GM23248 (cell line): ENCODE measurements around the gene OR51I2. TPM values are rescaled to one million over a fixed set of nuclear protein-coding genes. Genes with fewer than 3 reads are reported as not detected.

Source experiments
- DNase-seq: peaks from one replicate; pipeline ENCODE4 v3.0.0-alpha.2; 2015
- H2AFZ ChIP-seq: fragments of 200-600 bp; sonication (generic); 2 replicates; pipeline ENCODE4 v1.6.1; 2016; ENCODE audit warnings: antibody characterized with exemption
- H3F3A ChIP-seq: fragments of 200-600 bp; sonication (generic); 2 replicates; pipeline ENCODE4 v1.6.1; 2016; ENCODE audit warnings: mild to moderate bottlenecking, antibody characterized with exemption, mixed run types; ENCODE audit not compliant: insufficient read depth
- H3K27ac ChIP-seq: fragments of 200-600 bp; sonication (generic); 2 replicates; pipeline ENCODE4 v1.5.1; 2016; ENCODE audit warnings: mild to moderate bottlenecking
- H3K27me3 ChIP-seq: fragments of 200-600 bp; sonication (generic); replicated peaks from 2 replicates; pipeline ENCODE4 v1.6.1; 2016; ENCODE audit warnings: mild to moderate bottlenecking; ENCODE audit not compliant: insufficient read depth
- H3K36me3 ChIP-seq: fragments of 200-600 bp; sonication (generic); 2 replicates; pipeline ENCODE4 v1.6.1; 2016; ENCODE audit warnings: low read depth, mild to moderate bottlenecking
- H3K4me1 ChIP-seq: fragments of 200-600 bp; sonication (generic); 2 replicates; pipeline ENCODE4 v1.6.1; 2016; ENCODE audit warnings: mild to moderate bottlenecking; ENCODE audit not compliant: insufficient read depth
- H3K4me2 ChIP-seq: fragments of 200-600 bp; sonication (generic); one replicate; pipeline ENCODE4 v1.6.1; 2016; ENCODE audit warnings: mild to moderate bottlenecking; ENCODE audit not compliant: unreplicated experiment
- H3K4me3 ChIP-seq: fragments of 200-600 bp; sonication (generic); 2 replicates; pipeline ENCODE4 v1.5.1; 2016; ENCODE audit warnings: mild to moderate bottlenecking
- H3K79me2 ChIP-seq: fragments of 200-600 bp; sonication (generic); 2 replicates; pipeline ENCODE4 v1.6.1; 2016; ENCODE audit warnings: mild to moderate bottlenecking; ENCODE audit not compliant: insufficient read depth
- H3K9ac ChIP-seq: fragments of 200-600 bp; sonication (generic); 2 replicates; pipeline ENCODE4 v1.6.1; 2016; ENCODE audit warnings: mild to moderate bottlenecking
- H3K9me2 ChIP-seq: fragments of 200-600 bp; sonication (generic); 2 replicates; pipeline ENCODE4 v1.6.1; 2016; ENCODE audit warnings: mixed run types, mild to moderate bottlenecking, moderate library complexity; ENCODE audit not compliant: insufficient read depth
- H3K9me3 ChIP-seq: fragments of 200-600 bp; sonication (generic); one replicate; pipeline ENCODE4 v1.6.1; 2017; ENCODE audit warnings: low read depth
- H4K20me1 ChIP-seq: fragments of 200-600 bp; sonication (generic); 2 replicates; pipeline ENCODE4 v1.6.0; 2016; ENCODE audit not compliant: insufficient read depth
- EZH2 ChIP-seq: fragments of 200-600 bp; sonication (generic); IDR thresholded peaks from 2 replicates; pipeline ENCODE4 v1.6.1; 2018; ENCODE audit warnings: antibody characterized with exemption, mild to moderate bottlenecking; ENCODE audit not compliant: insufficient read depth, poor library complexity, severe bottlenecking
- EZH2phosphoT487 ChIP-seq: fragments of 200-600 bp; sonication (generic); IDR thresholded peaks from 2 replicates; pipeline ENCODE4 v1.6.1; 2018; ENCODE audit warnings: antibody characterized with exemption, moderate library complexity, mild to moderate bottlenecking, low read depth; ENCODE audit not compliant: insufficient read depth
- WGBS, 2 experiments: methylation state at CpG; one replicate each; pipeline ENCODE4 v1.1.6; 2015 to 2017; ENCODE audit warnings: low lambda C conversion rate in 2 of 2, low coverage in 1 of 2; ENCODE audit errors: missing lambda C conversion rate in 2 of 2; 5-methylcytosine and 5-hydroxymethylcytosine counted together
- in situ Hi-C: fragments of 300-500 bp; cut with MboI; formaldehyde crosslinking; loops from 2 replicates; pipeline ENCODE4 v1.15.0; 2020
- polyA plus RNA-seq: library from polyadenylated mRNA; unstranded; fragments of >200 nt; fragmentation: Nextera tagmentation; extraction: Ambion mirVana; gene quantifications from 2 replicates; pipeline ENCODE4 v1.2.1, GENCODE V29; 2016
- total RNA-seq: library from RNA; depleted of rRNA; stranded (reverse); fragments of >200 nt; shearing (Covaris generic); gene quantifications from 2 replicates; pipeline ENCODE4 v1.2.3, GENCODE V29; 2014

The OR51I2 gene
- total and polyA plus RNA-seq, 2 experiments from 2014 or later: not detected

DNA sequence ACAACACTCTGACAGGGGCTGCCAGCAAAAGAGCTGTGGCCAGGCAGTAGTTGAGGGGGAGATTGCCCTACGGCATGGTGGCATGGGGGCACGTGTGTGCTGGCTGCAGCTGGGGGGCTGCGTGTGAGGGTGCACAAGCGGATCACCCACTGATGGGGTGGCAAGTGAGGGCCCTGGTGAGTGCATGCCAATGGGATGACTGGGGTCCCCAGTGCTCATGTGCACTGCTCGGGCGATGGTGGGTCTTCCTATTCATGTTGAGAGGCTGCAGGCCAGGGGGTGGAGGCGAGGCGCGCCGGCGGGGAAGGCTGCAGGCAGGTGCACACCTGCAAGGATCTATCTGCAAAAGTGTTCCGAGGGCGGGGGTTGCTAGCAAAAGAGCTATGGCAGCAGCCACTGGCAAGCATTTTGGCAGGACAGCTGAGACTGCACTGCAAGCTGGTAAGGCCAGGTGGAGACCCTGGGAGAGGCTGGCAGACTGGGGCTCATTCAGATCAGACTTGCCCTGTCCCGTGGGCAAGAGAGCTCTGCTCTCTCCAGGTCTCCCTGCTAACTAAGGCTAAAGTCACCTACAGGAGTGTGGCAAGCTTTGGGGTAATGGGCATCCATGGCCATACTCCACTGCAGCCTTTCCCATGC is 12.0 kb downstream of the OR51I2 start:
- H2AFZ ChIP-seq: no peak overlapping the region
- no peaks in the 10 kb centered on the region for H4K20me1 ChIP-seq
- no peak for DNase-seq
- H3K9ac ChIP-seq: no peak overlapping the region
- H3K4me3 ChIP-seq: no peak overlapping the region
- H3K36me3 ChIP-seq: no peaks in the 10 kb centered on the region
- no peaks in the 10 kb centered on the region for H3K9me2 ChIP-seq
- H3K79me2 ChIP-seq: no peaks in the 10 kb centered on the region
- H3K4me1 ChIP-seq: no peaks in the 10 kb centered on the region
- in situ Hi-C loops: no loop called here
- no peaks in the 10 kb centered on the region for H3K9me3 ChIP-seq
- TF ChIP-seq EZH2 (no peak), EZH2phosphoT487 (no peak)
- no peak overlapping the region for H3K4me2 ChIP-seq
- H3K27me3 ChIP-seq: no peaks in the 10 kb centered on the region
- no peaks in the 10 kb centered on the region for H3F3A ChIP-seq
- no peak overlapping the region for H3K27ac ChIP-seq
- 55 to 60% methylated on average over 13 to 14 of the region's 14 CpGs for whole genome bisulfite sequencing, 2 experiments

DNA sequence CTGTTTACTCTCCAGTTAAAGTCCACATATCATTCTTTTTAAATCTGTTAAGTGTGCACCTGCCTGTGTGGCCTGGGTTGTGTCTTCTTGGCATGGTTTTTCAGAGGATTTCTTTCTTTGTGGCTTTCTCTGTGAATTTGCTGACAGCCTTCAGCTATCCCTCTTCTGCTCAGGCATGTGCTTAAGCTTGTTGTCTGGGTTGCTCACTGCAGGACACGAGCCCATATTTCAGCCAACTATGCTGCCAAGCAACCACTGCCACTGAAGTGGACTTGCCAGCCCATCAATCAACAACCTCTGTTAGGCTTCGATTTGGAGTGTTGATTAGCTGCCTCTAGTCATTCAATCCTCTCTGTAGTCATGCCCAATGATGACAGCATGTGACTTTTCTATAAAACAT is 18.4 kb downstream of the OR51I2 start:
- in situ Hi-C loops: no loop called here
- Histone ChIP-seq H3K27me3 (no peaks in the 10 kb centered on the region), H3K36me3 (no peaks in the 10 kb centered on the region), H3K27ac (no peak overlapping the region), H3K79me2 (no peaks in the 10 kb centered on the region), H3K4me1 (no peaks in the 10 kb centered on the region), H4K20me1 (no peaks in the 10 kb centered on the region), H3K9ac (no peak overlapping the region), H3K4me2 (no peak overlapping the region), H3K9me3 (no peaks in the 10 kb centered on the region), H2AFZ (no peak overlapping the region), H3F3A (no peaks in the 10 kb centered on the region), H3K4me3 (no peak overlapping the region), H3K9me2 (no peaks in the 10 kb centered on the region)
- DNase-seq: no peak
- TF ChIP-seq EZH2phosphoT487: no peak
- no peak for TF ChIP-seq EZH2
- WGBS, 2 experiments: 0 to 3% methylated on average over 2 of the region's 2 CpGs

DNA sequence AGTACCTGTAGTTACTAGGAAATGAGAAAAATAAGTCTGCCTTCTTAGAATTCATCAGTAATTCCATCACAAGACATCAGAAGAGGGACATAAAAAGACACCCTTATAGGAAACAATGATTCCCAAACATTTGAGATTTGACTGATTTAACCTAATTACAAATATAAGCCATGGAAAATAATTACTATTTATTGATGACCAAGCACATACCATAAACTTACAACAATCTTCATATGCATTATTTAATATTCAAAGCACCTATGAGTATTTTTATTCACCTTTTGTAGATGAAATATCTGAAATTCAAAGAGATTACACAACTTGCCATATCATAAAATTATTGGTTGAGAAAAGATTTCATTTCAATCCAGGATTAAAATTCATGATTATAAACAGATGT is 24.8 kb downstream of the OR51I2 start:
- Histone ChIP-seq H3K4me1 (no peaks in the 10 kb centered on the region), H3K4me3 (no peak overlapping the region), H3K36me3 (no peaks in the 10 kb centered on the region), H2AFZ (no peak overlapping the region), H3K27me3 (0 out of 2 replicates have a peak, but pooled peaks cover 4% of the 10 kb centered on the region), H3K4me2 (no peak overlapping the region), H3K9me2 (no peaks in the 10 kb centered on the region), H3K79me2 (no peaks in the 10 kb centered on the region), H3F3A (no peaks in the 10 kb centered on the region), H3K9me3 (no peaks in the 10 kb centered on the region), H4K20me1 (no peaks in the 10 kb centered on the region), H3K27ac (no peak overlapping the region), H3K9ac (no peak overlapping the region)
- DNase-seq: no peak
- no peak for TF ChIP-seq EZH2phosphoT487
- no peak for TF ChIP-seq EZH2
- in situ Hi-C loops: no loop called here

DNA sequence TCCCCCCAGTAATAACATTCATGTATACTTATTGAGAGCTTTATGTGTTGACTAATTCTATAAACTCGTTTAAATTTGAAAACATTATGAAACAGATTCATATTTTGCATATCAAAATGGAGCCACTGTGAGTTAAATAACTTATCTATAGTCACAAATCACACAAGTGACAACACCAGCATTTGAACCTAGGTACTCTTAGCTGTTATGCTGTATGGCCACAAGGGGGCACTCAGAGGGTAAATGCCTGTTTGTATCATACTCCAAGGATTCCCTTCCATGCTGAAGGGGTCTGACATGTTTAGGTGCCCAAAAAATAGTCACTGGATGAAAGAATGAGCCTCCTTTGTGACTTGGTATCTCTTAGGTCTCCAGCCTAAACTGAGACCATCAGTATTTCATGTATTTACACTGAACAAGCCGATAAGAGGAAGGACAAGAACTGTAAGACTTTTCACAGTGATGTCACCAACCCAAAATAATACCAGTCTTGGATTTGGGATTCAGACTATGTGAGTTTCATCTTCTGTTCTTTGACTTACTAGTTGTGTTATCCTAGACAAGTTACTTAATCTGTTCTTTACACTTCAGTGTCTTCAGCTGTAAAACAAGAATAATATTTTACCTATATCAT is 27.2 kb downstream of the OR51I2 start:
- in situ Hi-C loops: no loop called here
- no peak overlapping the region for H3K4me3 ChIP-seq
- H3F3A ChIP-seq: no peaks in the 10 kb centered on the region
- H2AFZ ChIP-seq: no peak overlapping the region
- 15 to 17% methylated on average over 2 of the region's 2 CpGs for WGBS, 2 experiments
- no peak overlapping the region for H3K4me2 ChIP-seq
- H3K36me3 ChIP-seq: no peaks in the 10 kb centered on the region
- peak; percentile 74 for DNase-seq
- no peak for TF ChIP-seq EZH2
- TF ChIP-seq EZH2phosphoT487: no peak
- no peaks in the 10 kb centered on the region for H3K79me2 ChIP-seq
- H3K27ac ChIP-seq: no peak overlapping the region
- H3K4me1 ChIP-seq: no peaks in the 10 kb centered on the region
- H4K20me1 ChIP-seq: no peaks in the 10 kb centered on the region
- no peaks in the 10 kb centered on the region for H3K9me3 ChIP-seq
- no peak overlapping the region for H3K9ac ChIP-seq
- H3K27me3 ChIP-seq: 0 out of 2 replicates have a peak, but pooled peaks cover 4% of the 10 kb centered on the region
- no peaks in the 10 kb centered on the region for H3K9me2 ChIP-seq
